Fibroblast of skin of back (primary cell): Measurements from ENCODE around the gene BPIFB6.

Source experiments
- DNase-seq: peaks from one replicate; pipeline ENCODE4 v3.0.0-alpha.2; 2013

Gene BPIFB6

DNA sequence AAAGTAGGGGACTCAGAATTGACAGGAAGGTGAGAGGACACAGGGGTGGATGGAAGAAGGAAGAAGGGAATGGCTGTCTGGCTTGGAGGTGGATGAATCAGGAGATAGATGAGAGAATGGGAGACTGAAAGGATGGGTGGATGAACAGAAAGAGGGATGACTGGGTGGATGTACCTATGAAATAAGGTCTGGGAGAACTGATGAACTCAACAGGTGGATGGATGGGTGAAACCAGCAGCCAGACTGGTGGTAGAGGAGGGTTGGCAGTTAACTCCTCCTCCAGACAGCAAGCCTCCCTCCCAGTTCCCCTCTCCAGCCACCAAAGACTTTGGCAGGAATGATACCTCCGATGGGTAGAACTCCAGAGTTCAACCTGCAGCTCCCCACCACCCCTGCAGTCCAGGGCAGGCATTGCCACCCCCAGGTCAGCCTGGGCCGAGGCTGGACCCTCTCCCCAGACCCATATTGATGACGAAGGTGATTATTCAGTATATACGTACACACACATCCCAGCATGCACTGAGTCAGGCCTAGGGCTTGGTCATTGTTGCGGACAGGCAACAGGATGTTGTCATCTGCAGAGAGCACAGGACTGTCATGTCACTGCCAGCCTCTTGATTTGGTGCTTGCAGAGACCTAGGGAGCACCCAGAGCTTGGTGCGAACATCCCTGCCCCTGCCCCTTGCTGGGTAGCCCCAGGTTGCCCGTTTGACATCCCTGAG is 29.2 kb upstream of the BPIFB6 start:
- DNase-seq, result no peak

GRCh38 chr20:33004141-33004751 is 27.2 kb upstream of the BPIFB6 start, which contains the start of gene SUN5:
Gene SUN5, minus strand, starts transcription at chr20:33004433. Its CDS starts 93 bp downstream, at chr20:33004340.
- DNase-seq, result no peak

DNA sequence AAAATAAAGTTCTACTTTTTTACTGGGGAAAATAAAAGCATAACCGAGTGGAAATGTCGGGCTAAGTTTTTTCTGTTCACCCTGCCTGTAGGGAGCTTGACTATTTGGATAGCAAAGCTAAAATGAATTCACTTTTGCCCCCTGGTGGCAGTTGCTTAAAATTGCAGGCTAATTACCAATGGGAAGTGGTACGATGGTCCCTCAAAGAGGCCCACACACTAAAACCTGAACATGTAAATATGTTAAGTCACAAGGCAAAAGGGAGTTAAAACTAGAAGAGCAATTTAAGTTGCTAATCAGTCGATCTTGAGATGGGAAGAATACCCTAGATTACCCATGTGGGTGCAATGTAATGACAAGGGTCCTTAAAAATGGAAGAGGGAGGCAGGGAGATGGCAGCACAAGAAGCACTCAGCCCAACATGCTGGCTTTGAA is 26.3 kb upstream of the BPIFB6 start:
- peak; percentile 8 for DNase-seq

DNA sequence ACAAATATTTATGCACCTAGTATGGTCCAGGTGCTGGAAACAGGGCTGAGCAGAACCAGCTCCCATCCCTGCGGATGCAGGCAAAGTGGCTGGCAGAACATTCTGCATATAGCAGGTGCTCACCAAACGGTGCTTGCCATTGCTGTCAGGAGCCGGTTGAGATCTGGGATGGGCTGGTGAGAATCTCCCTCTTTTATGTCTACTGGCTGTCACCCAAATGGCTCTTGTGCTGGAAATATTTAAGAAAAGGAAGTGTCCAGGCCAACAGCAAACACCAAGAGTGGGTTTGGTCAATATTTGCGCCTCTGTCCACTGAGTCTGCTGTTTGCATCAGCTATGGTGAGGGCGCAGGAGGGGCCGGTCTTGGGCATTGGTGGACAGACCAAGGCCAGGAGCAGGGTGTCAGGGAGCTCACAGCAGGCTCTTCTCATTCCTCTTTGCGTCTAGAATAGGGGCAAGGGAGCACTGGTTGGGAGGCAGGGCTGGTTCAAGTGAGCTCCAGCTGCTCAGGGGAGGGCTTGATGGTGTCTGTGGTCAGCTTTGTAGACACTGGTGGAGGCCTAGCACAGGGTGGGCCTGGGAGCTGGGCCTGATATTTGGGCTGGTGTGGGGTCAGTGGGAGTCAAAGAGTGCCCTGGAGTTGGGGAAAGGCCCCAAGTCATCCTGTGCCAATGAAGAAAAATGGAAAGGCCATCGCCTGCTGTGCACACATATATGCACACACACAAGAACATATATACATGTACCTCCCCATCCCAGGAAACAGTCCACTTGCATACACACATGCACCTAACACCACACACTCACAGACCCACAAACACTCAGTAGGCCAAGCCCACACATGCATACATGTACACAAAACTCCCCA is 25.3 kb upstream of the BPIFB6 start:
- DNase-seq, result no peak

- no peak for DNase-seq
Measured at GRCh38 chr20:33006776-33007375, 24.6 kb upstream of the BPIFB6 start.

- no peak for DNase-seq
Measured at GRCh38 chr20:33007376-33008335, 23.8 kb upstream of the BPIFB6 start, which contains the start of gene BPIFB2. Gene BPIFB2, plus strand, starts transcription at chr20:33007704. Its CDS starts 871 bp downstream, at chr20:33008575.

GRCh38 chr20:33008336-33009213 is 22.9 kb upstream of the BPIFB6 start:
- no peak for DNase-seq

DNA sequence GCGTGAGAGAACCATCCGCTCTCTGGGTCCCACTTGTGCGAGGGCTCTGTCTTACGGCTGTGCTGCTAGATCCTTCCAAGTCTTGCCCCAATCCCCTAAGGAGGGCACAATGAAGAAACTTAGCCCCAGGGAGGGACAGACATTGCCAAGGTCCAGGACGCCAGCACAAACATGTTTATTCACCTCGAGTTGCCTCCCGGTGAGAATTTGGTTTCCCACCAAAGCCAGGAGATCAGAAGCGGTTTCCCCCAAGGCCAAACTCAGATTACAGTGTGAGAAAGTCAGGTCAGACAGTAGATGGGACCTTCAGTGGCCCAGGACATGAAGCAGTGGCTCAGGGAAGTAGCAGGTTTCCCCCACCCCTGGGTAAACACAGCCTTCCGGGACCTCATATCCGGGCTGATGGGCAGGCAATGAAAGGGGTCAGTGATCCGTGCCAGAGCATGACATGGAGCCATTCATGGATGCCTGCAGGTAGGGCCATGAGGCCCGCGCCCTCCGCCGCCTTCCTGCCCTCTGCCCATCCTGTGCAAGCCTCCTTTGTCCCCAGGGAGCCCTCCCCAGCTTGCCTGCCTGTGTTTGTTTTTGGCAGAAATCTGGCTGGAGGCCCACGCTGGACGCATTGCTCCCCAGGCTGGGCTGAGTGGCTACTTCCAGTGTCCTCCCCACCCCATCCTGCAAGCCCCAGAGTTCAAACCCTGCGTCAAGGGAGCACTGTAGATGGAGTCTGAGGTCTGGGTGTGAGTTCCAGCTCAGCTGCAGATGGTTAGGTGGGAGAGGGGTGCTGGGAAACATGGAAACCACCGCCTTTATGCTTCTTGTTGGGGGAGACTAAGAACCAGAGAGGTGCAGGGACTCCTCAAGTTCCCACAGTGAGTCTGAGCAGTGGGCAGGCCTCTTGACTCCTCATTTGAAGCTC is 22.0 kb upstream of the BPIFB6 start:
- DNase-seq, result no peak

DNA sequence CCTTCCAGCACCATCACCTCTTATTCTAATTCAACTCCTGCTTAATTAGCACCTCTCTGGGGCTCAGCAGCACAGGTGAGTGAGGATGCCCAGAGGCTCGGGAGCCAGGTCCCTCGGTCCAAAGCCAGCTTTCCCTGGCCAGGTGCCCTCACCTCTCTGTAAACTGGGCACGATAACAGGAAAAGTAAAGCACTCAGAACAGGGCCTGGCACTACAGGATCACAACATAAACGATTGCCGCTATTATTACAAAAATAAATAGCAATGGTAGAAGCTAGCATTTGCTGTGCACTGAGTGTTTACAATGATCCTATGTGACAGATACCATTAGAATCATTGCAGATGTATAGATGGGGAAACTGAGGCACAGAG is 21.3 kb upstream of the BPIFB6 start:
- DNase-seq, result no peak

DNA sequence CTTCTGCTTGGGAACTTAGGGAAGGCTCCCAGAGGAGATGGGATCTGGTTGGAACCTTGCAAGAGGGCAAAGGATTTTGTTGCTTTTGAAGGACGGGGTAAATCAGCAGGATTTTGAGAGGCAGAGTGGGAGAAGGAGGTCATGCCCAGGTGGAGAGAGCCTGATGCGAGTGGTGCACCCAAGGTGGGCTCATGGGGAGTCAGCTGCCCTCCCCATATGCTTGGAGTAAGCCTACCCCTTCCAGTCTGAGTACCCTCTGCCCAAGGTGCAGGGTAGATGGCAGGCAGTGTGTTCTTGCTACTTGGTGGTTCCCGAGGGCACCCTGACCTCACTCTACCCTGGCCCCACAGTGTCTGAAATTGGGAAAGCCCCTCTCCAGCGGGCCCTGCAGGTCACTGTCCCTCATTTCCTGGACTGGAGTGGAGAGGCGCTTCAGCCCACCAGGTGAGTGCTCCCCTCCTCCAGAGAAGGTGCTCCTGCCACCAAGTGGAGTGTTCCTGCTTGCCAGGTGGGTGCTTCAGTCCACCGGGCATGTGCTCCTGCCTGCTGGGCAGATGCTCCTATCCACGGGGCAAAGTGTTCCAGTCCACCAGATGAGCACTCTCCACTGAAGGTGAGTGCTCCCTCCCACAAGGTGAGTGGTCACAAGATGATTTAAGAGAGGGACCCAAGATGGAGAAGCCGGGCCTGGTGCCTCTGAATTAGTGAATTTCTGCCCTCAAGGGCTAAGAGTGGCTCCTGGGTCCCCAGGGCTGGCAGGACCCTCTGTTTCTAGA is 20.6 kb upstream of the BPIFB6 start:
- DNase-seq, result no peak

DNA sequence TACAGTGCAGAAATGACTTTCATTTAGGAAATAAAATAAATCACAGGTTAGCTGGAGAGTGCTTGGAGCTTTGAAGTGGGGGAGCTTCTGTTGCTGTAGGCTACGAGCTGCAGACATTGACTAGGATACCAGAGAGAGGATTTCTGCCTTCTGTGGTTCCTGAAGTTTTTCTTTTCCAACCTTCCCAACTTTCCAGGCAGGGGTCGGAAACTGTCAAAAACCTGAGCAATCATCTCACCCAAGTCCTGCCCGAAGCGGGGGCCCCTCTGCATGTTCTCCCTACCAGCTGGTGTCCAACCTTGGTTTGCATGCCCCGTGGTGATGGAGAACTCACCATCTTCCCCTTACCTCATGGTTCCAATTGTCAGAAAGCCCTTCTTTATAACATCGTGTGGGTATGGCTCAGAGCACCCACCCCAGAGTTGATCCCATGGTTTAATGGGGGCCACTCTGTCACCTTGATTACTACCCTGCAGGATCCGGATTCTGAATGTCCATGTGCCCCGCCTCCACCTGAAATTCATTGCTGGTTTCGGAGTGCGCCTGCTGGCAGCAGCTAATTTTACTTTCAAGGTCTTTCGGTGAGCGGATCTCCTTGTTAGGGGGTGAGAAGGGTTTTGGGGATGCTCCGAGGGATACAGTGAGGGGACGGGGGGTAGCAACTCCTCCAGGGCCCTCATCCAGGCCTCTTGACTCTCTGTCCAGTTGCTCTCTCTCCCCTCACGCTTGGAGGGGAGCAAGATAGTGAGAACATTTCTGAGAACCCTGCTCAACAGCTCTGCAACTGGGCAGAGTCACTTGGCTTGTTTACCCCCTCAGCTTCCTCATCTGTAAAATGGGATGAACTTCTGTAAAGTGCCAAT is 18.9 kb upstream of the BPIFB6 start:
- no peak for DNase-seq

GRCh38 chr20:33013701-33014326 is 17.6 kb upstream of the BPIFB6 start:
- no peak for DNase-seq

DNA sequence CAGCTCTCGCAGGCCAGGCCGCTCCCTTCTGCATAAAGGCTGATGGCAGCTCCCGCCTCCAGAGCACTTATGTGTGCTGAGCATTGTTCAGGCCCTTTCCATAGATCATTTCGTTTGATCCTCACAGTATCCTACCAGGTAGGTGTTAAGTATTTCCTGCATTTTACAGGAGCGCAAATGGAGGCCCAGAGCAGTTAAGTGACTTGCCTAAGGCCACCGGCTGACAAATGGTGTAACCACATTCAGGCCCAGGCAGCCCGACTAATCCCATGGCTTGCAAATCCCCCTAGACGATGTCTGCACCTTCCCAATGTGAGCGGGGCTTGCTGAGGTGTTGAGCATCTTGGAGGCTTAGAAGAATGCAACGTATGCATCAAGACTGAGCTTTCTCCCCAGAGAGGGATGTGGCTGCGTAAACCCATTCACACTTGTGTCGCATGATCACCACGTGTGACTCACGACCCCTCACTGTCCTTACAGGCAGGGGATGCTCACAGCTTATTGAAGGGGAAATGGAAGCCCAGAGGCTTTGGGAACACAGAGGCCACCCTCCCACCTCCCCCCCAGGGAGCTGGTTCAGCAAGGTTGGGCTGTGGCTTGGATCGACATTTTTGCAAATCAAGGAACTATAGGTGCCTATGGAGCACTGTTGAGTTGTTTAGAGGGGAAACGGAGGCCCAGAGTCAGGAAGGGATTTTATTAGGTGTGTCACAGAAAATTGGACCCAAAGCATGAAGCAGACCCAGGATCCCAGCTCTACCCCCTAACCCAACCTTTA is 16.9 kb upstream of the BPIFB6 start:
- no peak for DNase-seq

DNA sequence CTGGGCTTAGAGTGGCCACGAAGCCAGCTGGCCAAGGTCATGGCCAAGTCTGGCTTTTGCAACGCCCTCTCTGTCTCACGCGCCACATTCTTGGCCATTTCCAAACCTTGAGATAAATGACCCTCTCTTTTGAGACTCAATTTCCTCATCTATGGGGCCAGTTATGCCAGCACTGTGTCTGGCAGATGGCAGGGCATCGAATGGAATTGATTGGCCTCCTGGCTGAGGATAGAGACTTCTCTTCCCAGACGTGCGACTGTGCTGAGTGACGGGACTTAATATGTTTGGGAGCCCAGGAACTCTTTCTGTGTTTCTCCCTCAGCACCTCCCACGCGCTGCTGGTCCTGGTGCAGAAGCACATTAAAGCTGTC is 16.3 kb upstream of the BPIFB6 start:
- DNase-seq, result no peak

DNA sequence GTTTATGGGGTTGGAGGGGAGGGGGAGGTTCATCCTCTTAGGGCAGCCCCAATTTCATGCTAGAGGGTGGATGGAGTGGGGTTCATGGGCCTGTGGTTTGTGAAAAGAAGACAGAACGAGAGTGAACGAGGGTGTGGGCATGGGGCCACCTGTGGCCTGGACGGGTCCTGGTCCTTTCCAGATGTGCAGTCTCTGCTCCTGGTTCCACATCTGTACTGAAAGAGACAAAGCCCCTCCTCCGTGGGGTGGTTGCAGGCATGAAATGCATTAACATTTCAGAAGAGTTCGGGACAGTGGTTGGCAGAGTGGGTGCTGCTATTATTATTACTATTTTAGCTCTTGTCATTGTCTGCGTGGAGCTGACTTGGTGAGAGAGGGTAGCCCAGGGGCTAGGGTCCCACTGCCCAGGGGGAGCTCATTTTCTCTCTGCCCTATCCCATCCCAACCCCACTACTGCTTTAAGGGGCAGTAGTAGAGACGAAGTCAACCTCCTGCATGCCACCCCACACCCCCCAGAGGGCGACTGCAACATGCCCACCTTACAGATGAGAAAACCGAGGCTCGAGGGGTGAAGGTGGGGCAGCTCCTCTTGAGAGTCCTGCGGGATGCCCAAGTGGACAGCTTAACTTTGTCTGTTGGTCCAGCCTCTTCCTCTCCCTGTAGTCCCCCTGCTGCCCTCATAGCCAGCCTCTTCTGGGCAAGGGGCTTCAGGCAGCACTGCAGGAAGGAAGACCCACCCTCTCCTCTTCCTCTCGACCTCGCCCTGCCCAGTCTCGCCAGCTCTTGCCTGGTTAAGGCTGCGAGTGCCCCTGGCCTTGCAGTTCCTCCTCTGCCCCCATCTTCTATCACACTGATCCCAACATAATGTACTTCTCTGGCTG is 15.5 kb upstream of the BPIFB6 start:
- no peak for DNase-seq
